ENCODE measurements around the gene MAPK11.
"Not testable (repeated sequence)": the region's sequence is repeated elsewhere in the genome, so short reads cannot be mapped to it uniquely, and the experiment has no call there.

MAPK11 gene

GRCh38 chr22:50280022-50280707 is 10.0 kb upstream of the MAPK11 start:
- Histone ChIP-seq H3K9me3 (ENCODE audit: control insufficient read depth, low read depth, low read length) (no peaks in the 10 kb centered on the region), H3K27ac (ENCODE audit: low read length) (no peak overlapping the region), H3K27me3 (ENCODE audit: control insufficient read depth, insufficient read depth, low read length) (no peaks in the 10 kb centered on the region), H3K9ac (ENCODE audit: low read length) (no peak overlapping the region), H3K36me3 (ENCODE audit: control insufficient read depth, low read depth, low read length) (peaks cover 37% of the 10 kb centered on the region), H3K4me1 (ENCODE audit: control insufficient read depth, low read depth, low read length) (no peaks in the 10 kb centered on the region), H3K4me3 (ENCODE audit: low read length) (no peak overlapping the region)

- no peaks in the 10 kb centered on the region for H3K4me1 ChIP-seq (ENCODE audit: control insufficient read depth, low read depth, low read length)
- H3K27me3 ChIP-seq (ENCODE audit: control insufficient read depth, insufficient read depth, low read length) = no peaks in the 10 kb centered on the region
- peaks cover 39% of the 10 kb centered on the region for H3K36me3 ChIP-seq (ENCODE audit: control insufficient read depth, low read depth, low read length)
- no peak overlapping the region for H3K4me3 ChIP-seq (ENCODE audit: low read length)
- H3K9me3 ChIP-seq (ENCODE audit: control insufficient read depth, low read depth, low read length) = no peaks in the 10 kb centered on the region
- no peak overlapping the region for H3K9ac ChIP-seq (ENCODE audit: low read length)
- H3K27ac ChIP-seq (ENCODE audit: low read length) = no peak overlapping the region
Observed at GRCh38 chr22:50278956-50279619, 8.9 kb upstream of the MAPK11 start.

GRCh38 chr22:50278461-50278860 is 8.3 kb upstream of the MAPK11 start:
- Histone ChIP-seq H3K27me3 (ENCODE audit: control insufficient read depth, insufficient read depth, low read length) (no peaks in the 10 kb centered on the region), H3K4me3 (ENCODE audit: low read length) (no peak overlapping the region), H3K4me1 (ENCODE audit: control insufficient read depth, low read depth, low read length) (no peaks in the 10 kb centered on the region), H3K36me3 (ENCODE audit: control insufficient read depth, low read depth, low read length) (peaks cover 39% of the 10 kb centered on the region), H3K27ac (ENCODE audit: low read length) (no peak overlapping the region), H3K9ac (ENCODE audit: low read length) (no peak overlapping the region), H3K9me3 (ENCODE audit: control insufficient read depth, low read depth, low read length) (no peaks in the 10 kb centered on the region)

- no peak overlapping the region for H3K27ac ChIP-seq (ENCODE audit: low read length)
Observed at GRCh38 chr22:50277761-50278160, 7.6 kb upstream of the MAPK11 start.

GRCh38 chr22:50276143-50276542 is 6.0 kb upstream of the MAPK11 start:
- H3K4me1 ChIP-seq (ENCODE audit: control insufficient read depth, low read depth, low read length) = peaks cover 8% of the 10 kb centered on the region
- no peaks in the 10 kb centered on the region for H3K9me3 ChIP-seq (ENCODE audit: control insufficient read depth, low read depth, low read length)
- no peak overlapping the region for H3K27ac ChIP-seq (ENCODE audit: low read length)
- H3K36me3 ChIP-seq (ENCODE audit: control insufficient read depth, low read depth, low read length) = peaks cover 30% of the 10 kb centered on the region
- no peak overlapping the region for H3K9ac ChIP-seq (ENCODE audit: low read length)
- no peak overlapping the region for H3K4me3 ChIP-seq (ENCODE audit: low read length)
- H3K27me3 ChIP-seq (ENCODE audit: control insufficient read depth, insufficient read depth, low read length) = peaks cover 14% of the 10 kb centered on the region

More at GRCh38 chr22:50277761-50278160, 7.6 kb upstream of the MAPK11 start:
- Histone ChIP-seq H3K4me3 (ENCODE audit: low read length) (no peak overlapping the region), H3K27me3 (ENCODE audit: control insufficient read depth, insufficient read depth, low read length) (peaks cover 2% of the 10 kb centered on the region), H3K9me3 (ENCODE audit: control insufficient read depth, low read depth, low read length) (no peaks in the 10 kb centered on the region), H3K36me3 (ENCODE audit: control insufficient read depth, low read depth, low read length) (peaks cover 39% of the 10 kb centered on the region), H3K9ac (ENCODE audit: low read length) (no peak overlapping the region), H3K4me1 (ENCODE audit: control insufficient read depth, low read depth, low read length) (no peaks in the 10 kb centered on the region)

- Histone ChIP-seq H3K36me3 (ENCODE audit: control insufficient read depth, low read depth, low read length) (peaks cover 26% of the 10 kb centered on the region), H3K9me3 (ENCODE audit: control insufficient read depth, low read depth, low read length) (no peaks in the 10 kb centered on the region), H3K4me1 (ENCODE audit: control insufficient read depth, low read depth, low read length) (peaks cover 8% of the 10 kb centered on the region), H3K27me3 (ENCODE audit: control insufficient read depth, insufficient read depth, low read length) (peaks cover 21% of the 10 kb centered on the region), H3K27ac (ENCODE audit: low read length) (no peak overlapping the region), H3K9ac (ENCODE audit: low read length) (no peak overlapping the region), H3K4me3 (ENCODE audit: low read length) (no peak overlapping the region)
Observed at GRCh38 chr22:50275181-50276055, 5.2 kb upstream of the MAPK11 start.

- Histone ChIP-seq H3K27me3 (ENCODE audit: control insufficient read depth, insufficient read depth, low read length) (peaks cover 26% of the 10 kb centered on the region), H3K36me3 (ENCODE audit: control insufficient read depth, low read depth, low read length) (peaks cover 26% of the 10 kb centered on the region), H3K27ac (ENCODE audit: low read length) (no peak overlapping the region), H3K4me1 (ENCODE audit: control insufficient read depth, low read depth, low read length) (peaks cover 8% of the 10 kb centered on the region), H3K9ac (ENCODE audit: low read length) (no peak overlapping the region), H3K4me3 (ENCODE audit: low read length) (no peak overlapping the region), H3K9me3 (ENCODE audit: control insufficient read depth, low read depth, low read length) (no peaks in the 10 kb centered on the region)
Observed at GRCh38 chr22:50274771-50275170, 4.6 kb upstream of the MAPK11 start.

GRCh38 chr22:50274311-50274710 is 4.1 kb upstream of the MAPK11 start:
- peaks cover 21% of the 10 kb centered on the region for H3K36me3 ChIP-seq (ENCODE audit: control insufficient read depth, low read depth, low read length)

GRCh38 chr22:50273781-50274180 is 3.6 kb upstream of the MAPK11 start:
- H3K4me1 ChIP-seq (ENCODE audit: control insufficient read depth, low read depth, low read length); H3K9me3 ChIP-seq (ENCODE audit: control insufficient read depth, low read depth, low read length); H3K4me3 ChIP-seq (ENCODE audit: low read length); H3K27ac ChIP-seq (ENCODE audit: low read length); H3K9ac ChIP-seq (ENCODE audit: low read length): not testable (repeated sequence)
- Histone ChIP-seq H3K27me3 (ENCODE audit: control insufficient read depth, insufficient read depth, low read length) (peaks cover 36% of the 10 kb centered on the region), H3K36me3 (ENCODE audit: control insufficient read depth, low read depth, low read length) (peaks cover 19% of the 10 kb centered on the region)

More at GRCh38 chr22:50274311-50274710, 4.1 kb upstream of the MAPK11 start:
- Histone ChIP-seq H3K27ac (ENCODE audit: low read length) (no peak overlapping the region), H3K4me1 (ENCODE audit: control insufficient read depth, low read depth, low read length) (peaks cover 8% of the 10 kb centered on the region), H3K9ac (ENCODE audit: low read length) (no peak overlapping the region), H3K4me3 (ENCODE audit: low read length) (no peak overlapping the region), H3K9me3 (ENCODE audit: control insufficient read depth, low read depth, low read length) (no peaks in the 10 kb centered on the region), H3K27me3 (ENCODE audit: control insufficient read depth, insufficient read depth, low read length) (peaks cover 30% of the 10 kb centered on the region)

GRCh38 chr22:50273352-50273751 is 3.2 kb upstream of the MAPK11 start:
- Histone ChIP-seq H3K36me3 (ENCODE audit: control insufficient read depth, low read depth, low read length) (peaks cover 18% of the 10 kb centered on the region), H3K27me3 (ENCODE audit: control insufficient read depth, insufficient read depth, low read length) (peaks cover 40% of the 10 kb centered on the region)
- H3K9me3 ChIP-seq (ENCODE audit: control insufficient read depth, low read depth, low read length); H3K4me3 ChIP-seq (ENCODE audit: low read length); H3K9ac ChIP-seq (ENCODE audit: low read length); H3K27ac ChIP-seq (ENCODE audit: low read length); H3K4me1 ChIP-seq (ENCODE audit: control insufficient read depth, low read depth, low read length): not testable (repeated sequence)

GRCh38 chr22:50272044-50272802 is 2.0 kb upstream of the MAPK11 start:
- Histone ChIP-seq H3K27me3 (ENCODE audit: control insufficient read depth, insufficient read depth, low read length) (peaks cover 43% of the 10 kb centered on the region), H3K9me3 (ENCODE audit: control insufficient read depth, low read depth, low read length) (no peaks in the 10 kb centered on the region), H3K36me3 (ENCODE audit: control insufficient read depth, low read depth, low read length) (peaks cover 10% of the 10 kb centered on the region), H3K4me1 (ENCODE audit: control insufficient read depth, low read depth, low read length) (peaks cover 8% of the 10 kb centered on the region), H3K9ac (ENCODE audit: low read length) (no peak overlapping the region), H3K27ac (ENCODE audit: low read length) (no peak overlapping the region), H3K4me3 (ENCODE audit: low read length) (no peak overlapping the region)
